Measurements from ENCODE around the gene PDIA6.
"Not testable (repeated sequence)": the region's sequence is repeated elsewhere in the genome, so short reads cannot be mapped to it uniquely, and the experiment has no call there.

The PDIA6 gene

DNA sequence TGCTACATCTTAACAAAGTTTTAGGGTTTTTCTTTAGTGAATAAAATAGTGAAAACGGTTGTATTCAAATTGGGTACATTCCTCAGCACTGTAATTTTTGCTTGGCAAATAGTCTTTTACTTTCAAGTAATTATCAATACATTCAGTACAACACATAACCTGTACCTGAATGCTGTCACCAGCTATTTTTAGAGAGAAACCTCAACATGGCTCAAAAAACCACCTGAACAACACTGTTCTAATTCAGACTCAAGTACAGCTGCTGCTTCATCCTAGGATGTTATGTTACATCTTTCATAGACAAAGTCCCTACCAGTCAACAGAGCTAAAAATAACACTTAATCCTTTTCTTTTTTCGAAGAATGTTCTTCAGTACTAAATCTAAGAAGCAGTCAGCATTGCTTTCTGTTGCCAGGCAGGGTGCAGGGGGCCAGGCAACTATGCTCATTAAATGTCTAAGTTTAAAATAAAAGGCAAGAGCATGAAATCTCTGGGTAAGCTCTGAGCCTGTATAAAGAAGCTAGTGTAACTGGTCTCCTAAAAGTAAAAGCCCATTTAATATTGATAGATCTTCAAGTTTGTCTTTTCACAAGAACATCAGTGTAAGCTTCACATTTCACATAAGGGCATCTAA, 20.5 kb downstream of the PDIA6 start:
- H3K27ac Mint-ChIP-seq: peak overlapping the region; percentile 6
- peaks cover 21% of the 10 kb centered on the region for H3K4me1 Mint-ChIP-seq
- no peak for DNase-seq

DNA sequence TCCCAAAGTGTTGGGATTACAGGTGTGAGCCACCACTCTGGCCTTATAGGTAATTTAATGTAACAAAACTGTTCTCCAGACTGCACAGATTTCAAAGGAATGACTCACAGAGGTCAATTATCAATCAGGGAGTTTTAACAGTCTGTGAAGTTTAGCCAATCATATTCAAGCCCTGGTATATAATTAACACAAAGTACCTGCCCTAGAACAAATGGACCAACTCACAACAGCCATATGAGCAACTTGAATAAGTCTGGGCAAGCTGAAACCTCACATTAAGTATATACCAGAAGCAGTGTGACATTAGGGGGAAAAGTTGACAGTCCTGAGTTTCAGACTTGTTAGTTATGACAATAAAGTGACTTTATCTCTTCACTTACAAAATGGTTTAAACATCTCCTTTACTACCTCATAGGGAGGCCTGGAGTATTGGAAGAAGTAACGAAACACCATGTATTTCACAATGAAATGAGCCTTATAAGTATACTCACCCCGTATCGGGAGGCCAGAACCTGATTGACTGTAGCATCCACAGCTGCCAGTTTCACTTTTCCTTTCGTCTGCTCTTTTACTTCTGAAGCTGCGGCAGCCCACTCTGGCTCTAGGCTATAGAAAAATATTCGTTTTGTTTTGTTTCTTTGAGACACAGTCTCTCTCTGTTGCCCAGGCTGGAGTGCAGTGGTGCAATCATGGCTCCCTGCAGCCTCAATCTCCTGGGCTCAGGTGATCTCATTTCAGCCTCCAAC, 22.2 kb downstream of the PDIA6 start:
- no peak for DNase-seq
- Mint-ChIP-seq H3K36me3 (peaks cover 65% of the 10 kb centered on the region), H3K4me1 (peaks cover 21% of the 10 kb centered on the region), H3K9me3 (no peaks in the 10 kb centered on the region), H3K4me3 (no peak overlapping the region), H3K27me3 (no peaks in the 10 kb centered on the region), H3K27ac (peak overlapping the region; percentile 46)
- CTCF ChIA-PET: interaction anchor here (1.0 kb wide), 1 partner anchor 15 kb away, joined by 3 read pairs; no protein-coding TSS in a partner anchor

More for the DNA sequence above, 20.5 kb downstream of the PDIA6 start:
- Mint-ChIP-seq H3K36me3 (peaks cover 59% of the 10 kb centered on the region), H3K4me3 (no peak overlapping the region), H3K9me3 (no peaks in the 10 kb centered on the region), H3K27me3 (no peaks in the 10 kb centered on the region)
- CTCF ChIA-PET: no interaction called here

DNA sequence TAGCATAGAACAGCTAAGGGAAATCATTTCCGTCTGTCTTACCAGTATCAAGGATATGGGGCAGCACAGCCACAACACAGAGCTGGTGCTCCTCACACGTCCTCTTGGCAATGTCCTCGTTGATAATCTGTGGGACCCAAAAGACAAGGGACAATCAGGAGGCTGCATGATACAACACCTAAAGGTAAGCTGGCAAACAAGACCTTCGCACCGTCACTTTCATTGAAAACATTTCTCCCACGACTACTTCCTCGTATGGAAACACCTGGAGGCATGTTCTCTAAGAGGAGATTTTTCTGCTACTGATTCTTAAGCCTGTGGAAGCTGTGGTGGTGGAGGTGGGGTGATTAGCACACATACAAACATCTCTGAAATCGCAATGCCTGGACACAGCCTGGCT, 23.7 kb downstream of the PDIA6 start:
- CTCF ChIA-PET: interaction anchor here (1.3 kb wide), 1 partner anchor 47 kb away, joined by 4 read pairs; no protein-coding TSS in a partner anchor
- H3K4me3 Mint-ChIP-seq: no peak overlapping the region
- H3K4me1 Mint-ChIP-seq: peaks cover 21% of the 10 kb centered on the region
- H3K9me3 Mint-ChIP-seq: no peaks in the 10 kb centered on the region
- no peak for DNase-seq
- no peaks in the 10 kb centered on the region for H3K27me3 Mint-ChIP-seq
- H3K36me3 Mint-ChIP-seq: peaks cover 72% of the 10 kb centered on the region
- H3K27ac Mint-ChIP-seq: no peak overlapping the region

DNA sequence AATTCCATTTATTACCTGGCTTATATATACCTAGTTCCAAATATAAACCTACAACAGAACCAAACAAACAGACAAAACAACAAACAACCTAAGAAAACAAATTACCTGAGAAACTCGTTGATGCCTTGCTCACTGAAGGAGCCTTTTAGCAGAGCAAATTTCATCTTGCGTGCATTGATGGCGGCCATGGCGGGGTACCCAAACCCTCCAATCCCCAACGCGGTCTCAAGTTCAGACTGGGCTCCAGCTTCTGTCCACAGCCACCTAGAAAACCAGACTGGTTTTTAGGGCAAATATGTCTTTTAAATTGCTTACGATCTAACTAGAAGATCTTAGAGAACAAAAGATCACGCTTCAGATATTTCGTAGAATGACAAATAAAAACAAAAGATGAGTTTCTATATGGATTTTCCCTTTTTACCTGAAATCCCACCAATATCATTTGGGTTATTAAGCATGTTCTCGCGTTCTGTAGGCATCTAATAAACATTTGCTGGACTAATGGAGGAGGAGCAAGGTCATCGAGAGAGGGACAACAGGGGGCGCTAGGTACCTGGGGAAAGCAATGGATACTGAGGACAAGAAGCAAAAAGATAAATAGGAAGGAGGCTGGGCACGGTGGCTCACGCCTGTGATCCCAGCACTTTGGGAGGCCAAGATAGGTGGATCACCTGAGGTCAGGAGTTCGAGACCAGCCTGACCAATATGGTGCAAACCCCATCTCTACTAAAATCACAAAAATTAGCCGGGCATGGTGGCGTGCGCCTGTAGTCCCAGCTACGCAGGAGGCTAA, 25.2 kb downstream of the PDIA6 start:
- Mint-ChIP-seq H3K4me3 (no peak overlapping the region), H3K36me3 (peaks cover 70% of the 10 kb centered on the region), H3K27ac (no peak overlapping the region), H3K9me3 (no peaks in the 10 kb centered on the region), H3K4me1 (peaks cover 17% of the 10 kb centered on the region), H3K27me3 (no peaks in the 10 kb centered on the region)
- DNase-seq: peak; percentile 52
- CTCF ChIA-PET: no interaction called here

DNA sequence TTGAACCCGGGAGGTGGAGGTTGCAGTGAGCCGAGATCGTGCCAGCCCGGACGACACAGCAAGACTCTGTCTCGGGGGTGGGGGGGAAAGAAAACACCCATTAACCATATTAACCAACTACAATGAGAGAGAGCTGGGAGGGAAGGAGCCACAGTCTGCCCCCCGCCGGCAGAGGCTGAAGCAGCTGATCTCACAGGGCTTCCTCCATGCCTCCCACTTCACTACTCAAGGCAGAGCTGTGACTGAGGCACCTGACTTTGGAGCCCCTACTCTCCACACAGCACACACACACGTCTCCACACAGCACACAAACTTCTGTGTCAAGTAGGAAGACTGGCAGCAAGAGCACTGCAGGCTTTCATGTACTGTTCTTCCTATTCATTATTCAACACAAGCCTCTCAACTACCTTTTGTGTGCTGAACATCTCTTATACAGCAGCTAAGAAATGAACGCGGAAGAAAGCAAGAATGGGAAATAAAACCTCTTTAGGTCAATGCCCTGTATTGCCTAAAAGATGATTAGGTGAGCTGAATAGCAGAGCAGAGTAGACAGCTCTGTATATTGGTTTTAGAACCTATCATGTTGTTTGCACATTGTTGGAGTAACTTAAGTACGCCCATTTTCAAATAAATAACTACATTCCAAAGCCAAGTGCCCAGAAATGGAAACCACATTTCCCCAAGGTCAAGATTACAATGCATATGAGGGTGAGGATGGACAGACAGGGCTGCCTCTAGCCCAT, 26.2 kb downstream of the PDIA6 start:
- peaks cover 68% of the 10 kb centered on the region for H3K36me3 Mint-ChIP-seq
- DNase-seq: no peak
- H3K4me3 Mint-ChIP-seq: no peak overlapping the region
- no peaks in the 10 kb centered on the region for H3K27me3 Mint-ChIP-seq
- CTCF ChIA-PET: interaction anchor here (1.1 kb wide), 1 partner anchor 46 kb away, joined by 3 read pairs; no protein-coding TSS in a partner anchor
- no peak overlapping the region for H3K27ac Mint-ChIP-seq
- no peaks in the 10 kb centered on the region for H3K9me3 Mint-ChIP-seq
- peaks cover 12% of the 10 kb centered on the region for H3K4me1 Mint-ChIP-seq

DNA sequence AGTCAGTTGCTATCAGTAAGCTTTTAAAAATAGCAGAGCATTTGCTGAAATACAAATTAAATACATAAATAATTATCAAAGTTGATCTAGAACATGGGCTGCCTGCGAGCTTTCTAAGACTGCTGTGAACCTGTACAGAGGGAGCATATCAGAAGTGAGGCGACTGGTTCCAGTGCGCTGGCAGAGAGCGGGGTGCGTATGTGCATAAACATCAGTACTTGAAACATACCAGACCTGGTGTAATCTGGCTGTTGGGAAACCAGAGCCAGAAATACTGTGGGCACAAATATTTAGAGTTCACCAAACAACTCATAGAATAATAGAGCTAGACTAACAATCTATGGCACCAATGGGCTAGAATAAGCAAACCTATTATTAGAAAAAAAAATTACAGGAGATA, 27.3 kb downstream of the PDIA6 start:
- no peak for DNase-seq
- peaks cover under 1% of the 10 kb centered on the region for H3K4me1 Mint-ChIP-seq
- H3K36me3 Mint-ChIP-seq: peaks cover 60% of the 10 kb centered on the region
- no peak overlapping the region for H3K27ac Mint-ChIP-seq
- no peaks in the 10 kb centered on the region for H3K27me3 Mint-ChIP-seq
- no peak overlapping the region for H3K4me3 Mint-ChIP-seq
- no peaks in the 10 kb centered on the region for H3K9me3 Mint-ChIP-seq
- CTCF ChIA-PET: no interaction called here

DNA sequence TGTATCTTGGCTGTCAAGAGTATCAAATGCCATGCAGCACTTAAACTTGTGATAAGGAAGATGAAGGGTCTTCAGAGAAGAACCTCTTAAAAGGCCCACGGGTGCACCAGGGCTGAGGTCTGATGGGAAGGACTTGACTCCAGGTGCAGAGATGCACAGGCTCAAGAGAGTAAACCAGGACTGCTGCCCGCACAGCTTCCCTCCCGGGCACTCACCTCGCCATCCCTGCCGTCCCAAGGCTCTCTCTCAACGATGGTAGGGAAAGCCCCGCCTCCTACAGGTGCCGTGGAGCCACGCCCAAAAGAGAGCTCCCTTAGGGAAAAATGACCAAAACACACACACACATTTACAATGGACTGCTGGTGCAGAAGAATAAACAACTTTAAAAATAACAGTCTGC, 27.9 kb downstream of the PDIA6 start:
- no peaks in the 10 kb centered on the region for H3K4me1 Mint-ChIP-seq
- H3K36me3 Mint-ChIP-seq: peaks cover 63% of the 10 kb centered on the region
- DNase-seq: no peak
- H3K27me3 Mint-ChIP-seq: no peaks in the 10 kb centered on the region
- no peaks in the 10 kb centered on the region for H3K9me3 Mint-ChIP-seq
- CTCF ChIA-PET: interaction anchor here (0.9 kb wide), 1 partner anchor 340 kb away, joined by 3 read pairs; no protein-coding TSS in a partner anchor
- no peak overlapping the region for H3K27ac Mint-ChIP-seq
- no peak overlapping the region for H3K4me3 Mint-ChIP-seq

DNA sequence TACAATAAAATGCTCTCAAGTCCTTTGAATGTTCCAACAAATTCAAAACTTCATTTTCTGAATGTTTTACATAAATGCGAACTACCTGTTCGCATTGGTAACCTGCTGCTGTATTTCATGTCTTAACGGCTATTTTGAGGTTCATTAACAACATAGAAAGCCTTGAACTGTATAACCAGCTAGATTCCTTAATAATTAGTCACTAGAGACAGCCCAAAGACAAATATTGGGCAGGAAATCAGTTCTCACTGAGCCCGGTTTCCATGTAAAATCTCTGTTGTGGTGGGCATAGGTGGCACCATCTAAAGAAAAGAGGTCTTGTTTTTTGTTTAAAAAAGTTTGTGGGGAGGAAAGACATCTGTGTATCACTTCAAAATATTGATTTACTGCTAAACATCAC, 29.2 kb downstream of the PDIA6 start:
- CTCF ChIA-PET: no interaction called here
- H3K27ac Mint-ChIP-seq: no peak overlapping the region
- no peak for DNase-seq
- H3K9me3 Mint-ChIP-seq: no peaks in the 10 kb centered on the region
- H3K4me1 Mint-ChIP-seq: no peaks in the 10 kb centered on the region
- H3K4me3 Mint-ChIP-seq: no peak overlapping the region
- H3K36me3 Mint-ChIP-seq: peaks cover 59% of the 10 kb centered on the region
- no peaks in the 10 kb centered on the region for H3K27me3 Mint-ChIP-seq

DNA sequence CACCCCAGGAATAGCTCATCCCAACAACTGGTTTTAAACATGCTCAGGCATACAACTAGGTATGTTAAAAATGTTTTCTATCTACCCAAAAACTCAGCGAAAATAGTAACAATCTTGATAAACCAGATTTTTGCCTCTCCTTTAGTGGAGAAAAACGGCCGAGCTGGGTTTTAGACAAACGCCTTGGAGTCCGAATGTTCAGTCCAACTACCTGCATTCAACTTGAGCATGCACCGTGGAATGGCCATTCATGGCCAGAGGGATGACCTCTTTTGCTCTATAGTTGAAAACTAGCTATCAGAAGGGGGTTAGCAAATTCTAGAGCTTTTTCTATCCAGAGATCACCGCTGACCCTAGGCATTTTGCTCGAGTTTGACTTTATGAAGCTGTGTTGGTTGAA, 30.8 kb downstream of the PDIA6 start:
- H3K36me3 Mint-ChIP-seq: peaks cover 48% of the 10 kb centered on the region
- H3K4me1 Mint-ChIP-seq: no peaks in the 10 kb centered on the region
- DNase-seq: no peak
- CTCF ChIA-PET: interaction anchor here (1.1 kb wide), 1 partner anchor 50 kb away, joined by 3 read pairs; no protein-coding TSS in a partner anchor
- H3K9me3 Mint-ChIP-seq: no peaks in the 10 kb centered on the region
- no peak overlapping the region for H3K27ac Mint-ChIP-seq
- no peaks in the 10 kb centered on the region for H3K27me3 Mint-ChIP-seq
- H3K4me3 Mint-ChIP-seq: no peak overlapping the region

DNA sequence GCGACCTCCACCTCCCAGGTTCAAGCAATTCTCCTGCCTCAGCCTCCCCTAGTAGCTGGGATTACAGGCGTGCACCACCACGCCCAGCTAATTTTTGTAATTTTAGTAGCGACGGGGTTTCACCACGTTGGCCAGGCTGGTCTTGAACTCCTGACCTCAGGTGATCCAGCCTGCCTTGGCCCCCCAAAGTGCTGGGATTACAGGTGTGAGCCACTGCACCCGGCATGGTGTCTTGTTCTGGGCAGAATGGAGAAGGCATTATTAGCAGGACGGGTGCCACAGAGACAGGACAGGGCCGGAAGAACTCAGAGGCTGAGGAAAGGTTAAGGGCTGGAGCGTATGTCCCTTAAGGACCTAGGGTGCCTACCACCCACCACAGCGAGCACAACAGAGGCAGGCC, 31.8 kb downstream of the PDIA6 start:
- H3K4me1 Mint-ChIP-seq, H3K27me3 Mint-ChIP-seq, H3K27ac Mint-ChIP-seq, H3K4me3 Mint-ChIP-seq, DNase-seq, H3K9me3 Mint-ChIP-seq, CTCF ChIA-PET: not testable (repeated sequence)
- H3K36me3 Mint-ChIP-seq: peaks cover 41% of the 10 kb centered on the region

DNA sequence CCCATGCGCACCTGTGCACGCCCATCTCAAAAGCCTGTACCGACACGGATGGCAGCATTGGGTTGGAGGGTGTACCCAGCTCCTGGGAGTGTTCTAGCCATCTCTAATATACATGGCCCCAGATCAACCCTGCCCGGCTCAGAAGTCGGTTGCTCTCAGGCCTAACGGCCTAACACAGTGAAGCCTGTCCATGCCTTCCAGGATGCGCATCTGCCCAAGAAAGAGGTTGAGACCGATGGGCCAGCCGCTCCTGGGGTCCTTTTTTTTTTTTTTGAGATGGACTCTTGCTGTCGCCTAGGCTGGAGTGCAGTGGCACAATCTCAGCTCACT, 32.1 kb downstream of the PDIA6 start:
- no peaks in the 10 kb centered on the region for H3K9me3 Mint-ChIP-seq
- H3K4me3 Mint-ChIP-seq: no peak overlapping the region
- H3K27me3 Mint-ChIP-seq: no peaks in the 10 kb centered on the region
- H3K27ac Mint-ChIP-seq: no peak overlapping the region
- CTCF ChIA-PET: no interaction called here
- H3K36me3 Mint-ChIP-seq: peaks cover 41% of the 10 kb centered on the region
- DNase-seq: no peak
- no peaks in the 10 kb centered on the region for H3K4me1 Mint-ChIP-seq

DNA sequence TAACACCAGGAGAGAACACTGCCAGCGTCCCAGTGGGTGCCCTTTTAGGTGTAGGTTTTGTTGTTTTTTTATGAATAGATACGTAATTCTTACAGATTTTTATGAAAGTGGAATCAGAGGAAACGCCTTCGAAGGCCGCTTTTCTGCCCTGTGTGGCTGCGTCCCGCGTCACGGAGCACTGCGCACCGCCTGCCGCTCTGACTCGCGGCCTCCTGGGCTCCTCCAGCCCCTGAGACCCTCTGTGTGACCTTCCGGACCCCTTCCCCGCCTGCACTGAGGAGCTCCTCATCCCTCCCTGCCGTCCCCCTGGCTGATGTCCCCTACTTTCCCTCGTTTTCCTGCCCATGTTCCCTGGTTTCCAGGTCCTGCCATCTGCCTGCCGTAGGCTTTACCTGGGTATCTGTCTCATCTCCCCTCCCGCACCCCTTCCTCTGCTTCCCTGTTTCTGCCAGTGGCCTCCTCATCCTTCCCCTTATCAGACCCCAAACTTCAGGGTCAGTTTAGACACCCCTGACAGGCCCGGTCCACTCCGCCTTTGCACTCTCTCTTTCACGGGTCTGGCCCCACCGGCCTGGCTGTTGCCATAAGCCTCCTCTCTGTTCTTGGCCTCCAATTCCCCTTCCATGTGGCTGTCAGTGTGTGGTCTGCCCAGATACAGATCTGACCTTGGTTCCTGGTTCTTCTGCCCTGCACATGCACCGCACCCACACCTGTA, 32.7 kb downstream of the PDIA6 start:
- H3K4me1 Mint-ChIP-seq: no peaks in the 10 kb centered on the region
- no peaks in the 10 kb centered on the region for H3K9me3 Mint-ChIP-seq
- H3K36me3 Mint-ChIP-seq: peaks cover 36% of the 10 kb centered on the region
- CTCF ChIA-PET: no interaction called here
- H3K27ac Mint-ChIP-seq: peak overlapping the region; percentile 42
- no peaks in the 10 kb centered on the region for H3K27me3 Mint-ChIP-seq
- no peak overlapping the region for H3K4me3 Mint-ChIP-seq
- no peak for DNase-seq

DNA sequence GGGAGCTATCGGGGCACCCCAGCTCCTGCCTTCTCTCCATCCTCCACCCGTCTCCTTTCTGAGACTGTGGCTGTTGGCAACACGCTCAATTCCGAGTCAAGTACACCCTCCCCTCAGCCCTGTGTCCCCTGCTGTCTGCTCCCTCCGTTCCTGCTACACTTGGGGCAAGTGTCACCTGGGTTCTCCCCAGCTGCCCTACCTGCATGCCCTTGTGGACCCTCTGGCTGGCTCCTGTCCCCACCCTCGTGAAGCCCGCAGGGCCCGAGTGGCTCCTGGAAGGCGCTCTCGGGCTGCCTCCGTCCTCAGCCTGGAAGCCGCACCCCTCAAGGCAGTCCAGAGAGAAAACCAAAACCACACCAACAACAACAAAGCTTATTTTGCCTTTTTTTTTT, 33.9 kb downstream of the PDIA6 start:
- no peak for DNase-seq
- no peak overlapping the region for H3K4me3 Mint-ChIP-seq
- no peaks in the 10 kb centered on the region for H3K4me1 Mint-ChIP-seq
- CTCF ChIA-PET: no interaction called here
- H3K27ac Mint-ChIP-seq: no peak overlapping the region
- H3K27me3 Mint-ChIP-seq: no peaks in the 10 kb centered on the region
- H3K9me3 Mint-ChIP-seq: no peaks in the 10 kb centered on the region
- H3K36me3 Mint-ChIP-seq: peaks cover 28% of the 10 kb centered on the region
